Nucleus accumbens (tissue), 56 donors: Measurements from ENCODE around the gene GPR17.

Experiments used
- DNase-seq, 56 donors: peaks; one replicate each; lab custom pipeline; 2025; lab: John Stamatoyannopoulos, UW

GPR17 gene

DNA sequence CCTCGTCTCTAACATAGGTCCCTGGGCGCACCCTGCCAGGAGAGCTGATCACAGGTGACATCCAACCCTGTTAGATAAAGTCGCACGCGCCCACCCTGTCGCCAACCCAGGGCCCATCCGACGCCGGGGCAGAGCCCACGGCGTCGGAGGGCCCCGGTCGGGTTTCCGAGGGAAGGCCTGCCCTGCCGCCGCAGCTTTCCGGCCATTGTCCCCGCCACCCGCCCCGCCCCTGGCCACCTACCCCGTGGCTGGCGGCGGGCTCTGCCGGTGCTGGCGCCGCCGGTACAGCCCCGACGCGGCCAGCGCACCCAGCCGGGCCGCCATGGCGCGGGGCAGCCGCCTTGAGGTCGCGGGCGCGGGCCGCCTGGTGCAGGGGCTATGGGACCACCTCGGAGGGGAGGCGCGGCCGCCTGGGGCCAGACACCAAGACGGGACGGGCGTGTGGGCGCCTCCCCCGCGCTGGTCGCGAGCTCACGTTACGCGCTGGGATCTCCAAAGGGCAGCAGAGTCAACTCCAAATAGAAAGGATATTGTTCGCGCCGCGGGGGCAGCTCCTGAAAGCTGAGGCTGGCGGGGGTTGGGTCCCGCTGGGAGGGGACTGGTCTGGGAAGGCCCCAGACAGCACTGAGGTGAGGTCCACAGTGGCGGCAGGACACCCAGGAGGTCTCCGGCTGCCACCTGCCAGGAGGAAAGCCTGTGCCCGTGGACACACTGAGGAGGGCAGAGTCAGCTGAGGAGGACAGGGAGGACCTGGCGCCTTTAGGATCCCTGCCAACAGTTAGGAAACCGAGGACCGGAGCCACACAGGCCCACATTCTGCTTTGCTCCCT lies 18.3 kb downstream of the GPR17 start:
- no peak for DNase-seq

DNA sequence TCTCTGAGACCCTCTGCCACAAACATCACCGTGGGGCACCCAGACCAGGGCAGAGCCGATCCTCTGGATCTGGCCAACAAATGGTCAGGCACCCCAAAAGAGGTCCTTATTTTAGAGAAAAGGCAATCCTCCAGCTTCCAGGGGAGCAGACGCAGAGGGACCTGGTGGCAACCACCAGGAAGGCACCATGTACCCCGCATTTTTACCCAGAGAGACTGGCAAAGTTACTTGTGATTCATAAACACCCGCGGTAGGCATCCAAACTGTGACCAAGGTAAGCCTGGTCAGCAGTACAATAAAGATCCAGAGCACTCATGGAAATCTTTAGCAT lies 18.9 kb downstream of the GPR17 start:
- DNase-seq = no peak

DNA sequence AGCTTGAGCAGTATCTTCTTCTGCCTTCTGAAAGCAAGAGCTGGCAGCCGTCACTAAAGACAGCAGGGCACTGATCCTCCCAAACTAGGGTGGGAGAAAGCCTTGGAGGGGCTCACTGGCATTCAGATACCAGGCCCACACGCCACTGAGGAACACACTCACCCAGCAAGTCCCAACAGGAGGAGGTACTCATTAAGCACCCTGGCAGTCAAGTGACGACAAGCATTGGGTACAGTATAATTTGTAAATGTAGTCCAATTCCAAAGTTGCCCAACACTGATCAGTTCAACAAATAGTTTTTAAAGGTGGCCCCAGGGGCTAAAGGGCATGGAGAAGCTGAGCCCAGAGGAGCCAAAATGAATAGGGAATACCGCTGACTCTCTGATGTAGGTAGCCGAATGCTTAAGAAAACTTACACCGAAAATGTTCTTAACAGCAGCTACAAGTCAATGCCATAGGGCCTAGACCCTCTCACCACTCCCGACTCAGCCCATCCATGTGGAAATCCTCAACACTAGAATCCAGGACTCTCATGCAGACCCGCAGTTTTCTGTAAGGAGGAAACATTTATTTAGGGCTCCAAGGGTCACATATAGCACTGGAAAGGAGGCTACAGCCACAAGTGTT lies 19.4 kb downstream of the GPR17 start:
- DNase-seq = no peak

DNA sequence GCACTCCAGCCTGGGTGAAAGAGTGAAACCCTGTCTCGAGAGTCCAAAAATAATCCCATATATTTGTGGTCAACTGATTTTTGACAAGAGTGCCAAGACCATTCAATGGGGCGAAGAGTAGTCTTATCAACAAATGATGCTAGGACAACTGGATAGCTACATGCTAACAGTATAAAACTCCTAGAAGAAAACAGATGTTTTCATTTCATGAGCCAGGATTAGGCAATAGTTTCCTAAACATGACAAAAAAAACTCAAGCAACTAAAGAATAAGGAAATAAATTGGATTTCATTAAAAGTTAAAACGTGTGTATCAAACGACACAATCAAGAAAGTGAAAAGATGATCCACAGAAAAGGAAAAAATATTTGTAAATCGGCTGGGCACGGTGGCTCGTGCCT lies 23.1 kb downstream of the GPR17 start:
- DNase-seq = no peak

DNA sequence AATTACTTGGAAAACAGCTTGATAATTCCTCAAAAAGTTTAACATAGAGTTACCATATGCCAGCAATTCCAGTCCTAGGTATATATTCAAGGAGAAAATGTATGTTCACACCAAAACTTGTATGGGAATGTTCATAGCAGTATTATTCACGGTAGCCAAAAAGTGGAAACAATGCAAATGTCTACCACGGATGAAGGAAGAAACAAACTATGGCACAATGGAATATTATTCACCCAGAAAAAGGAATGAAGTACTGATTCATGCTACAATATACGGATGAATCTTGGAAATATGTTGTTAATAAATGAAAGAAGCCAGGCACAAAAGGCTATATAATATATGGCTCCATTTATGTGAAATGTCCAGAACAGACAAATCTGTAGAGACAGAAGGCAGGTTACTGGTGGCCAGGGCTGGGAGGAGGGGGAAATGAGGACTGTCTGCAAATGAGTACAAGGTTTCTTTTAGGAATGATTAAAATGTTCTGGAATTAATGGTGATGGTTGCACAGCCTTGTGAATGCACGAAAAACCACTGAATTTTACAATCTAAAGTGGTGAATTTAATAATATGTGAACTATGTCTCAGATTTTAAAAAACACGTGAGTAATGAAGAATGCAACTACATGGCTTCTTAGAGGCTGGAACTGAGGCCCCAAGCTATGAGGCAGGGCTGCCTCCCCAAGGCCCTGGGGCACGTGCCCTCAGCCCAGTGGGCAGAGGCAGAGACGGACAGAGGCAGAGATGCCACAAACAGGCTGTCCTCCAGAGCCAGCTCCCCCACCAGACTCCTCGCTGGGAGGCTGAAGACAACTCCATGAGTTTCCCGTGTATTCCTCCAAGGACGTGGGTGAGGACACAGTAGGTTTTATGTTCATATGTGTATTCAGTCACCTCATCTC lies 24.4 kb downstream of the GPR17 start:
- no peak for DNase-seq

DNA sequence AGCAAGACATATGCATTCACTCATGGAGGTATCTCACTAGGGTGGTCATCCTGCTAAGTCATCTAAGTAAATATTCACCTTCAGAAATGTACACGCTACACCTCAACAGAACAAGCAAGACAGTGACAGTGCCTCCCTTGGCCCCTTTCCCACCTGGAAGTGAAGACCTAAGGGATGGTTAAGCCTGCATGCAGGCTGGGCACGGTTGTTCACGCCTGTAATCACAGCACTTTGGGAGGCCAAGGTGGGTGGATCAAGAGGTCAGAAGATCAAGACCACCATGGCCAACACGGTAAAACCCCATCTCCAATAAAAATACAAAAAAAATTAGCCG lies 25.0 kb downstream of the GPR17 start:
- no peak for DNase-seq

DNA sequence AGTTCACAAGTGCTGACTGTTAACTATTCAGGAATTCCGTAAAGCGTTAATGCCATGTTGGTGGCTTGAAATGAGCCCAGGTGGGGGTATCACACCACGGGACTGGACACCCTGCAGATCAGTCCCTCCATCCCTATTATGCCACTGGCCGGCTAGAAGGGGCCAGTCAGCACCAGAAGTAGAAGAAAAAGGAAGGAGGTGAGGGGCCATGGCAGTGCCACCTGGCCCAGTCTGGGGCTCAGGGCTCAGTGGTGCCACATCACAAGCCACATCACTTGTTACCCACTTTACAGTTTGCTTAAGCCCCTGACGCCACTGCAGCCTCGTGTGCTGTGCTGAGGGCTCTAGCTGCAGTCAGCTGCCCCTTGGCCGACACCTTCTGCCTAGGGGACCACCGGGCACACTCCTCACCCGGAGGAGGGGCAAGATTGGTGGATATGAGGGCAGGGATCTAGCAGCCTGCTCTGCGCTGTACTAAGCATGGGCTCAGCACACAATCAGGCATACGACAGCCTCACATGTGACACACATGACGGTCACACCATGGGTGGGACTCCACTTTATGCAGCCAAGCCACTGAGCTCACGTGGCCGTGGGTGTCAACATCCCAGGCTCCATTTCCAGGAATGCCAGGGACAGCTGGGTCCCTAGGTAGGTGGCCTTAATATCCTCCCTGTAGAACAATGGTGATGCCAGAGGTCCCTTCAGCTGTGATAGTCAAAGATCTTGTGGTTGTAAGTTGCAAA lies 25.8 kb downstream of the GPR17 start:
- no peak for DNase-seq

DNA sequence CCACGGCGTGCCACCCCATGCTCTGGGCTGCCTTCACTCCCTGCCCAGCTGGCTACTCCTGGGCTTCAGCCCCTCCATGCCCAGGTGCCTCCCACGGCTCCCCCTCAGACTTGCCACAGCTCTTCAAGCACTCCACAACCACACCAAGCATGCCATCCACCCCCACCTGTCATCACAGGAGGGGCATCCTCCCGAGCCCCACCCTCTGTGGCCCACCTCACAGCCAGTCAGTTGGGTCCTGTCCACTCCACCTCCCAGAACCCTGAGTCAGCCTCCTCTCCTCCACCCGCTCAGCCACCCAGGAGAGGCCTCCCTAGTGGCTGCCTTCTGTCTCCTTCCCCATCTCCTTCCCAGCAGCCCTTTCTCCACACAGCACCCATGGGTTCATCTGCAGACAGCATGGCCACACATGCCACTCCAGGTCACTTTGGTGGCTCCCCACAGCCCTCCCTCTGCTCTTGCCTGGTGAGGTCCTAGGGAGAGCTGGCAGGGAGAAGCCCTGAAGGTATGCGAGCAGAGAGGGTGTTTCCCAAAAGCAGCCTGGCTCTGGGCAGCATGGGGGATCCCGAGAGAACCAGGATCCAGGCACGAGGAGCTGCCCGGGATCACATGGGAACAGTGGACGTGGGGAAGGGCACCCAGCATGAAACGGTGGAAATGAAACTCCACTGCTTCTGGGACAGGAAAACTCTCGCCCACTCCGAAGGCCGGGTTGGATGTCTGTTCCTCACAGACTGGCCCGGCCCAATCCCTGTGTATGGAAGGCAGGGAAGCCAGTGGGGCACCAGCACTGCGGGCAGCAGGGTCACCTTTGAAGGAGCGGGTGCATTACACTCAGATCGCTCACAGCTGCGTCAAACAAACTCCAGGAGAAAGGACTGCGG lies 26.6 kb downstream of the GPR17 start:
- DNase-seq = no peak

DNA sequence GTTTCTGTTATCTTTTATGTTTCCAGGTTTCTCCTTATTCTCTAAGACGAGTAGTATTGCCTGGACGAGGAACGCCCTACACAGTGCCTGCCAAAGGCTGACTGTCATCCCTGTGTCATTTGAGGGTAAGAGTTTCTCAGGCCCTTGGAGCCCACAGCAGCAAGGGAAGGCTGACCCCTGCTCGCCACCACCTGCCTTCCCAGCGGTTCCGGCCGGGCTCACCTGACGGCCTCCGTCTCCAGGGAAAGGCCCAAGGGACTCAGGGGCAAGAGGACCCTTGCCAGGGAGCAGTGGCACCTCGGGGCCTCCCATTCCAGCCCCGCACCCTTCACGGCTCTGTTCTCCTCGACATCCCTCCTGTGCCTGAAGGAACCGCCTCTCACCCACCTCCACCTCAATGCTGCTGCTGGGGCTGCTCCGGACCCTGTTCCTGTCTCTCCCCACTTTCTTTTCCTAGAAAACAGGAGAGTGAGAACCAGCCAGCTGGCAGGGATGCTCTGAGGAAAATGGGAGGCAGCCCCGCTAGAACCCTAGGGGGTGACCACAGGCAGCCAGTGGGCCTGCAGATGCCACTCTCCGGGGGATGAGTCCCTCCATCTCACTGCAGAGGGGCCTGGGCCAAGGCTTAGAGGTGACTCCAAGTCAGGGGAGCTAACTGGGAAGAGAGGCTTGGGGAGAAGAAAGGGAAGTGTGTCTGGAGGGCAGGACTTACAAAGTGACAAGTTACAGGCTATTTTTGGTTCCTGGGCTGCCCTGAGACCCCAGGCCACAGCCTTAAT lies 27.5 kb downstream of the GPR17 start:
- DNase-seq = no peak

DNA sequence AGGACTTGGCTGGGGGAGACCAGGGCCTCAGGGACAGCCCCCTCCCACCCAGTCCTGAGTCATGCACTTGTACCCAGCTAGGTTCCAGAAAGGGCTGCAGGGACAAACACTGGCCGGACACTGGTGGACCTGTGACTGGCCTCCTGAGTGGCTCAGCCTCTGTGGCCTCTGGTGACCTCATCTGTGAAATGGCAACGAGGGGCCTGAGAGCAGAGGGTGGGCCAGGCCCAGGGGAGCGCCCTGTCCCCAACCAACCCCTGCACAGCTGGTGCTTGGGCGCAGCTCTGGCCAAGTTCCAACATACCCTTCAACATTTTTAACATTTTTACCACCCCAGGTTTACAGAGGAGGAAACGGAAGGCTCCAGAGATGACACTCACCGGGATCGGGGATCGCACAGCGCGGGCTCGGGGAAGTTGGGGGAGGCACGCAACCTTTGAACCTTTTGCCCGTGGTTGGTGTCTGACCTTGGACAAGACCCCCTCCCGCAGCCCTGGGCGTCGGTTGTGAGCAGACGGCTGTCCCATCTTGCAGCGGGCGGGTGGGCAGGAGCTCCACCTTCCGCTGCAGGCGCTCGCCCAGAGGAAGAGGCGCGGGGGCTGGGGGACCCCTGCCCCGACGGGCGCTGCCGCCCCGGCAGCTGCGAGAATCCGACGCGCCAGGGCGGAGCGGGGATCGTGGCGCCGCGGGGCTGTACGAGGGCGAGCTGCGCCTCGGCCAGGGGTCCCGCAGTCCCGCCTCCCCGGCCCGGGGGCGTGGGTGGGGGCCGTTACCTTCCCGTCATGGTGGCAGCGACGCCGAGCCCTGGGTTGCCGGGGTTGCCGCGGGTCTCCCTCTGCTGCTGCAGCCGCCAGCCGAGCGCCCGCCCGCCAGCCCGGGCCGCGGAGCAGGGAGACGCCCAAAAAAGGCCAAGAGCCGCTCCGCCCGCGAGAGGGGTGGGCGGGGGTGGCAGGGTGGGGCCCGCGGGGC lies 28.6 kb downstream of the GPR17 start:
- peak in 1 of 56 donors; percentile 63 for DNase-seq

DNA sequence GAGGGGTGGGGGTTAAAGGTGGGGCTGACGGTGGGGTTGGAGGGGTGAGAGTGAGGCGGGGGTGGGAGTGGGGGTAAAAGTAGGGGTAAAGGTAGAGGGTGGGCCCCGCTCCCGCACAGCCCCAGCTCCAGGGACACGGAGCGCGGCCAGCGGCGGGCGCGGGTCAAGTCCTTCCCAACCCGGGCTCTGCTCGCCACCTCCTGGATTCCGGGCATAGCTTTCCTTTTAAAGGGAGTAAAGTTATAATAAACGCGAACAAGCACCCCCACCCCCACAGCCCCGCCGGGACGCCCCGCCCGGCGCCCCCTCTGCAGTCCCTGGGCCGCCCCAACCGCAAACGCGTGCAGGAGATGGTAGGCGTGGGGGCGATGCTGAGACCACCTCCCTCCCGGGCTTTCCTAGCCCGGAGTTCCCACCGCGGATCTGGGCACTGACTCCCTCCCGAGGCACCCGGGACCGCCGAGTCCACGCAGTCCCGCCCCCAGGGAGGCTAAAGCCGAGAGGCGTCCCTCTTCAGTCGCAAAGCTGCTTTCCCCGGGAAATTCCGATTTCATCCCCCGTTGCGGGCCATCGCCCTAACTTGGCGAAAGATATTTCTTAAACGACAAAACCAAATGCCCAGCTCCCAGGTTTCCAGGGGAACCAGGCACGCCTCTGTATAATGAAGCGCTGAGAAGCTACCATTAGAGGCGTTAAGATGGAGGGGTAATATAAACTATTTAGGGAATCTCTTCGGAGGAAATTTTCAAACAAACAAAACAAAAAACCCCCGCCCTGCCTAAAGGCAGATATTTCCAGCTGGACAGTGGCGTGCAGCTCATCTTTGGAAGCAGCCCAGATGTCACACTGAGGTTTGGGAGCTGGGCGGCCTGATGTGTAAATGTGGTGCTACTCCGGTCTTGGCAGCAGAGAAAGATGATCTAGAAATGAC lies 29.6 kb downstream of the GPR17 start, which contains the start of gene LIMS2:
Gene LIMS2 (minus strand): TSS at position 200 of the 931 bp plus-strand sequence. CDS start 506 bp downstream, outside the sequence.
- peak in 6 of 56 donors; percentile 22 to 62 (median 27) for DNase-seq

DNA sequence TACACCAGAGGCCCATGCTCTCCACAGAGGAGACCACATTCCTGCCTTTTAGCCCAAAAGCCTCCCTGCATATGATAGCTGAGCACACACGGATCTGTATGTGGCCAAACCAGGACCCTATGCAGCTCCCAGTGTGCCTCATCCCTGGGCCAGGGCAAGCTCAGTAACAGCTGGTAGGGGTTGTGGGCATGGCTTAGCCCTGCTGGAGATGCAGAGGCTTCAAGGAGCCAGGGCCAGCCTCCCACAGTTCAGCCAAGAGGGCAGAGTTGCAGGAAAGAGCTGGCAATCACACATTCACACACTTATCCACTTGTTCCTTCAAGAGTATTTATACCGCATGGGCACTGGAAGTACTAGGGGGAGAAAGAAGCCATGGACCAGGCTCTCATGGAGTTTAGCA lies 31.0 kb downstream of the GPR17 start:
- DNase-seq = no peak

DNA sequence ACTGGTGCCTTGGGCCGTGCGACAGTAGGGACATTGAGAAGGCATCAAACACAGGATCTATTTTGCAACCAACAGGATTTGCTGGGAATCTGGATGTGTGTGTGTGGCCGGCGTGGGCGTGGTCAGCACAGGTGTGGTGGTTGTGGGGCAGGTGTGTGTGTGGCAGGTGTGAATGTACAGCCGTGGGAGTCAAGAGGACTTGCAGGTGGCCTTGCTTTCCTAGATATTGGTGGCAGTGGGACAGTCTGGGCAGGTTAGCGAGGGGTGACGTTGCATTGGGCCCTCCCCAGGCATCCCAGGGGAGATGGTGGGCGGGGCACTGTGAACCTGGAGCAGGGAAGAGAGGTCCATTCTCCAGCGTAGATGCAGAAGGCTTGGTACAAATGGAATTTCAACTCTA lies 32.6 kb downstream of the GPR17 start:
- no peak for DNase-seq

DNA sequence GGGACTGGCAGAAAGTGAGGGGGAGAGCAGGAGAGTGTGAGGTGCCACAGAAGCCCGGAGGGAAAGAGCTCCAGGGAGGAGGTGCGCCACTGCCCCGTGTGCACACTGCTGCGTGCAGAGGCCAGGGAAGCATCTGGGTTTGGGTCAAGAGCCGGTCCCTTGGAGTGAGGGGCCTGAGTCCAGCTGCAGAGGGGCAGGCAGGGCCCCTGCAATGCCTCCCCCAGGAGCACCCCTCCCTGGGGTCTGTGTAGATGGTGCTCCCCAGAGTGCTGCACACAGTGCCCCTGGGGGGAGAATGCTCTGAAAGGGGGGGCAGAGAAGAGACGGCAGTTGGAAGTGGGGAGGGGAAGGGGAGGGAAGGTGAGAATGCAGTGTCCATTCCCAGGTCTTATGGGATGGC lies 33.0 kb downstream of the GPR17 start:
- DNase-seq = no peak

DNA sequence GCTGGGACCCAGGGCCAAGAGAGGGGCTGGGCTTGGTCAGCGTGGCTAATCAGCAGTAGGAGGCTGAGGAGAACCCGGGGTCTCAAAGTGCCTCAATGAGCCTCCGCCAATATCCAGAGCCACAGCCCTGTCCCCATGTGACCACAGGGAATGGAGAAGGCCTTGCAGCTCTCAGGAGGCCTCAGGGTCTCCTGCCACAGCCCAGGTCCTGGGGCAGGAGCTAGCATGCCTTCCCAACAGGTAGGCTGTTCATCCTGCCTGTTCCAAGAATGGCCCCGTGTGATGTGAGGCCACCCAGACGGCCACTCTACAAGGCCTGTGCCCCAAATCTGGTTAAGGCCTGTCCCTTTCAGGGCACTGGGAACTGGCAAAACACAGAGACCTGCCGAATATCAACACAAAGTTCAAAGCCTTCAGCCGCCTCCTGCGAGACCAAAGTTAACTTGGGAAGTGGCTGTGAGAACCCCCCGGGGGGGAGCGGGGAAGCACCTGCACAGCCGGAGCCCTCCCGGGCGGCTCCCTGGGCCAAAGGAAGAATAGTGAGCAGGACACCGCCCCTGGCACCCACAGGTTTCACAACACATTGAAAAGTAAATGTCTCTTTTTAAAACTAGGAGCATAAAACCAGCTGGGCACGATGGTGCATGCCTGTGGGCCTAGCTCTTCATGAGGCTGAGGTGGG lies 33.9 kb downstream of the GPR17 start:
- no peak for DNase-seq
